Right lung (tissue), 10 donors: ENCODE measurements around the gene LHX8. TPM values are rescaled to one million over a fixed set of nuclear protein-coding genes. Genes with fewer than 3 reads are reported as not detected.
"Not testable (repeated sequence)": the region's sequence is repeated elsewhere in the genome, so short reads cannot be mapped to it uniquely, and the experiment has no call there.

ENCODE experiments used
- DNase-seq, 2 donors: peaks; one replicate each; pipeline ENCODE4 v3.0.0-alpha.2; 2013
- long read RNA-seq, 8 donors: transcript quantifications; one replicate each; lab custom pipeline, GENCODE V29; 2026
- polyA plus RNA-seq, 5 donors: library from polyadenylated mRNA; unstranded; fragments of 120-200 nt; gene quantifications; one replicate each; pipeline versions ENCODE4 v1.2.1 to v1.2.3, GENCODE V29; 2013; ENCODE audit warnings: inconsistent platforms in 1 of 5, low replicate concordance in 1 of 5; ENCODE audit not compliant: insufficient read length in 5 of 5, insufficient read depth in 1 of 5

LHX8 gene
- not detected for polyA plus RNA-seq
- long read RNA-seq, donor 1 = 0 reads
- long read RNA-seq, donor 2 = 0 reads
- long read RNA-seq, donor 3 = 0 reads
- long read RNA-seq, donor 4, partial matches to known transcripts = 0 of 1 reads
- long read RNA-seq, donor 4, other reads (novel, unspliced or antisense) = 0 of 1 reads
- long read RNA-seq, donor 5 = 0 reads
- long read RNA-seq, donor 6 = 0 reads
- long read RNA-seq, donor 7 = 0 reads
- long read RNA-seq, donor 8, partial matches to known transcripts = 0 of 1 reads
- long read RNA-seq, donor 8, other reads (novel, unspliced or antisense) = 0 of 1 reads

DNA sequence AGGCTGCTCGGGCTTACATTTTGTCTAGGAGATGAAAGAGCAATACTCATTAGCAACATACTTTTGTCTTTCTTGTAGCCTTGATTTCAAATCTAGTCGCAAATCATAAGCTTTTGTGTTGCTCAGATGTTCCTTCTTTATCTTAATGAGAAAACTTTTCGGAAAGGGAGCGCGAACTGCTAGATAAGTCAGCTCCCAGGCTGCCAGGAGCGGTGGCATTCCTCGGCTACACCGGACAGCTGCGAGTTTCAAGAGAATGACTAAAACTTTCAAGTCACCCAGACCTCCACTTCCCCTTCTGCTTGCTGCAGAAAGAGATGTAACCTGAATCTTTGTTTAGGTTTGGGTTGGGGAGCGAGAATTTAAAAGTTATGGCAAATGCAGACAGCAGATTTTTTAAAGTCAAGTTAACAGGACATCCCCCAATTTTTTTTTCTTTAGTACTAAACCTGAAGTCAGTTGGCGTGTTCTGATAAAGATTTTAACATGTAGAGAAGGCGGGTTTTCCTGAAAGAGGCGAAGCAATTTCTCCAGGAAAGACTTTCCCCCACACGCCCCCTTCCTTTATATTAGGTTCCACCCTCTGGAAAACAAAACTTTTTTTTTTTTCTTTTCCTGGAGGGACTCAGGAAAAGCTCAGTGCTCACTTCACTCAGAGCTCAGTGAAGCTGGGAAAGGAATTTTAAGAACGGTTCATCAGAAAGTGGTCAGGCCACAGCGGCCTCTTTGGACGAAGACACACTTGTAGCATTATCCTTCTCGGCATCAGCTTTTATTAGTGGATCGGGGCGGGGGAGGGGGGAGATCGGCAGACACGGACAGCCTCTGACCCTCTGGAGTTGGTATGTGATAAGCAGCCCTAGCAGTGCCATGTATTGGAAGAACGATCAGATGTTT, at the start of gene LHX8:
Gene LHX8 (plus strand): TSS at position 639 of the 897 bp plus-strand sequence. CDS start 2,227 bp downstream, outside the sequence.
- DNase-seq = no peak

DNA sequence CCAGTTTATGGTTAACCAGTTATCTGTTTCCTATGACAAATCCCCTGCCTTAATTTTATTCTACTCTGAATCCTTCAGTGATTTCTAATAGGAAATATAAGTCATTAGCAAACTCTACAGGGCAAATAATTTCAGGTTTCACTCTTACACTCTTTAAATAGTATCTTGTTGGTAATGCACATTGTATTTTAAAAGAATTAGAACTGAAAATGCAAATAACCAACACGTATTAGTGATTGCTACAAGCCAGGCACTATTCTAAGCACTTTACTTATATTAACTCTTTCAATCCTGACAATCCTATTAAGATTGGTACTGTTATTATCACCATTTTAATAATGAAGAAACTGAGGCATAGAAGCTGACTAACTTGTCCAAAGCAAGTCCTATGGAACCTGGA, 48.3 kb upstream of the LHX8 start:
- no peak for DNase-seq

DNA sequence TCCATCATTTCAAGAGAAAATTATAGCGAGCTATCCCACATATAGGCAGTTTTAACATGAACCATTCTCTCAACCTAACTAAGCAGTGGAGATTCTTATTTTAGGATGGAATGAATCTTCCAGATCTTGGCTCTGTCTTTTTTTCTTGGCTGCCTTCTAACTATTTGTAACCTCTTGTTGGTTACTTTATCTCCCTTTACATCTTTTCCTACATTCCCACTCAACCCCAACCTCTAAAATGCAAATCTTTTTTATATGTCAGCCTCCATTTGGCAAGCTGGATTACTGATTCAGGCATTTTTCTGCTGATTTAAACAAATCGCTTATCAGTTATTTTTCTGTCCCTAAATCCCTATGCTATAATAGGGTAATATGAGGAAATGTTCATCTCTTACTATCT, 46.9 kb upstream of the LHX8 start:
- no peak for DNase-seq

DNA sequence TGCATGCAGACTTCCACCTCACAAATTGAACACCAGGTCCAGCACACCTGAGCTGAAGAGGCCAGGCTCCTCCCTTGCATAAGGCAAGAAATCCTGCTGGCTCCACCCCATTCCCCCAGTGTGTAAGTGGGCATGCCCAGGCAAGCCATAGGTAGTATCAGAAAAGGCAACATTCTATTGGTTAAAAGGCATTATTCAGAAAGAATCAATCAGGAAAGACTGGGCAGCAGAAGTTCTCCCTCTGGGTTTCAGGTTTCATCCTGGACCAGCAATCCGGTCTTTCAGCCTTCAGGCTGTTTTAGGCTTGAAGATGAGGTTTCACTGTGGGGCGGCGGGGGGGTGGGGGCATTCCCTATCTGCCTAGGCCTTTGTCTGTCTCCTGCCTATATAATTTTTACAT, 42.0 kb upstream of the LHX8 start:
- DNase-seq = no peak

DNA sequence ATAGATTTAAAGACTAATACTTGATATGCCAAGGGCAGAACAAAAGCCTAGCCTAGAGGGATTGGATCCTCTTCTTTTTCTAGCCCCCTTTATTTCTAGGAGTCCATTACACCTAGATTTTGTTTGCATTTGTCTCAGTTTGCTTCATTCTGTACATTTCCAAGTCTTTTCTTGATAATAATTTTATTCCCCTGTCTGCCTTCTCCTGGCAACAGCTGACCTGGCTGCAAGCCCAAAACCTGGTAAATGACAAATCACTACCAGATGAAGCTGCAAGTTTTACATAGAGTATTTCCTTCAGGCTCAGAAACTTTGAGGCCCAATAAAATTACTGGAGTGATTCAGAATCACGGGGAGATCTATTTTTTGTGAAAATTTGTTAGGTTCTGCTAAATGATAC, 36.5 kb upstream of the LHX8 start:
- DNase-seq = no peak

DNA sequence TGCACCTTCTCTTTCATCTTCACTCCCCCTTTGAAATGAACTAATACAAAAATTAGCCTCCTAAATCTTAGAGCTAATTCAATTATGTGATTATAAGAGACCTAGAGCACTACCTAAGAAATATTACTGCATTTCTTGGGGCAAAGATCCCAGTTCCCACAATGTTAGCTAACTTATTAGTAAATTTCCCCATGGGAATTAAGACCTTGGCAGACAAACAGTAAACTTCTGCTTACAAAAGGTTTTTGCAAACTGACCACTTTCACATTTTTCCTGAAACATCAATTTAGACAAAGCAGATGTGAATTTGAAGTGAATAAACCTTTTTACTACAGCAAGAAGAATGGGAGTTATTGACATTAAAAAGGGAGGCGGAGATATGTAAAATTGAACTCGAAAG, 34.6 kb upstream of the LHX8 start:
- no peak for DNase-seq

DNA sequence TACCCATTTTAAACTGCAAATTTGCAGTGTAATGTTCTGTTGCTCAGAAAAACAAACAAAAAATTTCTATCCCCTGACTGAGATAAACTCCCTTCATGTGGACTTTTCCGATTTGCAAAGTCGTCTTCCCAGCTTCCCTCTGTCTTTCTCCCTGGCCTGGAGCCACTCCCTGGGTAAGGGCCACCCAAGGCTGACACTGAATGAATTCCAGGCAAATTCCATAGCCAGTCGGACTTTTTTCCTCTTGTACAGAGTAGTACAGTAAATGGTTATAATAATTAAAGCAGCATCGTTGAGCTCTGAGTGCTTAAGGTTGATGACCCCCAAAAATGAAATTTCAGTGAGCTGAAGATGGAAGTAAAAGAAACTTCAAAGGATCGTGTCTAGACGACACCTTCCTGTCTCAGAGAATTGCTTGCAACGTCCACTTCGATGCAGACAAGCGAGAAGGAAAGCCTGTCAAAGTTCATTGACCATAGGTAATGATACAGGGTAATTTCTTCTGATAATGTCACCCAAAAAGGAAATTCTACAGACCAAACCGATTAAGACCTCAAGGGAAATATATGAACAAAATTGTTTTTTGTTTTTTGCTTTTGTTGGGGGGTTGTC, 33.6 kb upstream of the LHX8 start:
- DNase-seq = no peak

DNA sequence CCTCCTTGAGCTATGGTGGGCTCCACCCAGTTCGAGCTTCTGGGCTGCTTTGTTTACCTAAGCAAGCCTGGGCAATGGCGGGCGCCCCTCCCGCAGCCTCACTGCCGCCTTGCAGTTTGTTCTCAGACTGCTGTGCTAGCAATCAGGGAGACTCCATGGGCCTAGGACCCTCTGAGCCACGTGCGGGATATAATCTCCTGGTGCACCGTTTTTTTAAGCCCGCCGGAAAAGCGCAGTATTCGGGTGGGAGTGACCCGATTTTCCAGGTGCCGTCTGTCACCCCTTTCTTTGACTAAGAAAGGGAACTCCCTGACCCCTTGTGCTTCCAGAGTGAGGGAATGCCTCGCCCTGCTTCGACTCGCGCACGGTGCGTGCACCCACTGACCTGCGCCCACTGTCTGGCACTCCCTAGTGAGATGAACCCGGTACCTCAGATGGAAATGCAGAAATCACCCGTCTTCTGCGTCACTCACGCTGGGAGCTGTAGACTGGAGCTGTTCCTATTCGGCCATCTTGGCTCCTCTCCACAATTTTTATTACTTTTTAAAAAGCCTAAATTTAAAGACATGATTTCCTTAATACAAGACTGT, 21.7 kb upstream of the LHX8 start:
- DNase-seq = not testable (repeated sequence)

DNA sequence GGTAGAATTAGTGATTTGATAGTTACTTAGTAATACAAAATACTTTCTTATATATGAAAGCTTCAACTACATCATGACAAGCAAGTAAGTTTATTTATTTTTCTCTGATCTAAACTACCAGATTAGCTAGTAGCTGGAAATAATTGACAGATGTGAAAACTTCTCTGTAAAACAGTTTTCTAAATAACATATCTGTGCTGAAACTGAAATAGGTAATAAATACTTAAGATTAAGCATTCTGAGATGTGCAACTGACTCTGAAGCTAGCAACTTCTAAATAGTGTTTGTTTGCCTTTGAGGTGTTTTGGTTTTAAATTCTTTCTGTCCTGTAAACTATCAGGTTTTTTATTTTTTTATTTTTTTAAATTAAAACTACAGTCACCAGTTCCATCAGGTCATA, 18.5 kb upstream of the LHX8 start:
- DNase-seq = no peak

DNA sequence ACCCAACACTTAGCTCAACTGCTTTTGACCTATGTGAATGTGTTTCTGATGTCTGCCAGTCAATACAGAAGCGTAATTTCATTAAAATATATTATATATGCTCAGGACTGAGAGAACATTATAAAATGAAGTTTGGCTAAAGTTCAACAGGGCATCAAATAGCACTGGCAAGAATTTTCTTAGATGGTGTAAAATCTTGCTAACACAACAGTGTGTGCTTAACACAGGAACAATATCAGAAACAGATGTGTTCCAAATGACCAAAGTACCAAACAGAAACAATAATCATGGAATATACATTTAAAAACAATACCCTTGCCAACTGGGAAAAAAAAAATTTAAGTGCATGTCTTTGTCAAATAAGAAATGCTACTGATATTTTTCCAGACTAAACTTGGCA, 10.4 kb upstream of the LHX8 start:
- DNase-seq = no peak

DNA sequence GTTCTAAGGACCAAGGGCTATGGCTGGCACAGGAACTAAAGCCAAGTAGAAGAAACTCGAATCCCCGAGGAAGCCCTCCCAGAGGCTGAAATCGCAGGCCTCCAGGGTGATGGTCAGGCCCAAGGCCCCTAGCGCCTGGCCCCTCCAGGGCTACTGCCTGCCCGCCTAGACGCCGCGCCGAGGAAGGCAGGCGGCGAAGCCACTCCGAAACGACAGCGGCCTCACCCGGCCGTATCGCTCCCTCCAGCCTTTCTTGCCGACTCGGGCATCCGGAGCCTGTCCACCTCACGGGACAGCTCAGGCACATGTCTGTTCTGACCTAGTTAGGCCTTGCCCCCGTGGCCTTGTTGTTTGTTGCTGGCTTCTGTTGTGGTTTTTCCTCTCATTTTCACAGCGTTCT, 9.7 kb upstream of the LHX8 start:
- DNase-seq = no peak

DNA sequence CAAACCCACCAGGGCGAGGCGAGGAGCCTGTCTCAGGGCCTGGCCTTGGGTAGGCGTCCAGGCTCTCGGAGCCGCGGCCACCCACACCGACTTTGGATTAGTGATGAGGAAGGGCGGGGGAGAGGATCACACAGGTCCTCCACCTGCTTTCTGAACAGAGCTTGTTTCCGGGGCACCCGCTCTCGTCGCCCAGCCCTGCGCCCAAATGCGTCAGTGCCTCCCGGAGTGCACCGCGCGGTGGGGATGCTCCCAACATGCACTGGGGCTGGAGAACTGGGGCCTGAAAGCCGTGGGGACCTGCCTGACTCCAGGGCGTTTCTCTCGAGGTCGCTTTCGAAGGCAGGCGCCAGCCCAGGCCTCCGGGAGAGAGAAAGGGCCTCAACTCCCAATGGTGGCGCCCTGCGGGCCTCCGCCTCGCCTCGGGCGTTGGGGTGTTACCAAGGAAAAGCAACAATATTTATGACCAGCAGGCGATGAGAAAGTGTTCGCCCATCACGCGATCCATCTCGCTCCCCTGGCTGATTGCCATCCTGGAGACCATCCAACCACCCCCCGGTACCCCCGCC, 8.9 kb upstream of the LHX8 start:
- DNase-seq = no peak

DNA sequence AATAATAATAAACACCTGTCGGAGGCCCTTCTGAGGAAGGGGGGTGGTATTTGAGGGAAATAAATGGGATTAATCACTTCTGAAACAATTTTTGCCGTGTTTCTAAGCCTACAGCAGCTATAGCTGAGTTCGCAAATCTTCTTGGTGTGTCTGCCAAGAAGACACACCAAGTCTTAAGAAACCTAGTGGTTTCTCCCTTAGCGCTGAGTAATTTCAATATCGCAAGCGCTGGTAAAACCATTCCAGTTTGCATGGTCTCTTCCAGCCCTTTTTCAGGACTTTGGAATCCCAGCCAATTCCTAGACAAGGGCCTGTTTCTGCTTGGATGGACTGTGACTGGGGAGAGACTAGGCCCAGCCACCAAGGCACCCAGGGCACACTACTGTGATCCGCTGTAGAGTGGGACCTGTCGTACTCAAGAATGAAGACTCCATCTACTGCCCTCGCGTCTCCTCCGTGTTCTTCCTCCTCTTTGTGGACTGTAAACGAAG, 7.5 kb upstream of the LHX8 start:
- no peak for DNase-seq

DNA sequence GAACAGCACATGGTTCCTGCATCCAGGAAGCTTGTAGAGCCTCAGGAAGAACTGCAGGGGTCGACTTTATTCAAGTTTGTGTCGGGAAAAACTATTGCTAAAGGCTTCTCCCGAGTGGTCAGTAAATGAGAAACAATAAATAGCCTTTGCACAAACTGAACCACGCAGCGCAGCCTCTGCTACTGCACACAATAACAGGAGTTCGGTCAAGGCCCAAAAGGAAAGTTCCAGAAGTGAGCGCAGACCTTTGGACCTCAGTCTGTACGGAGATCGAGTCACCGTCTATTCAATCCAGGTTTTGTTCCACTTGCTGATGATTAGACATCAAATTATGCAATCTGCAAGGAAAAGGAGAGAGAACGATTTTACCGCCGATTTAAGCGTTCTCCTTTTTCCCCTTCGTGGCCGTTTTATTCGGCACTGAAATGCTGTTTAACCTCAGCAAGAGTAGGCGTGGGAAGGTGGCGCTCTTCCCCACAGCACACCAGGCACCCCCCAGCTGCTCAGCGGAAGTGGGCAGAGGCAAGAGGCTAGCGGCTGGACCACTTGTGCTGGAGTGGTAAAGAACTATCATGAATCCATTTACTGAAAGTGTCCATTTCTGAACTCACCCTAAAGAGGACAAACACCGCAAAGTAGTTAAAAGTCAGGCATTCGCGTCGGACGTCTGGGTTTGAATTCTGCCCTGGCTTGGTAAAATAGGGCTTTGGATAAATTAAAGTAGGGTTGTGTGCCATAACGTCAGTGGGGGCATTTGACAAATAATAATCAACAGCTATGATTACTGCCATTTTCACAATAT, 6.1 kb upstream of the LHX8 start:
- DNase-seq = no peak

DNA sequence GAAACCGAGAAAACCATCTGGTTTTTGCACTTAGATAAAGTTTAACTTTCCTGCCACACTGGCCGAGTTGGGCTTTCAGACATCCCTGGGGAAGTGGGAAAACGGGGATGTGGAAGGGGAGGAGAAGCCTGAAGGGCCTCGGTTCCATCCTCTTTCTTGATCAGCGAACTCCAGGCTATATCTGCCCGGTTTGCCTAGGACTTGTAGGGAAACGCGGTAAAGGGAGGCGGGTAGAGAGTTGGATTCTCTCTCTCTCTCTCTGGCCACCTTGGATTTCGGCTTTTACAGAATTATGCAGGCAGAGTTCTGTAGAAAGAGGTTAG, 4.6 kb upstream of the LHX8 start:
- DNase-seq = no peak

DNA sequence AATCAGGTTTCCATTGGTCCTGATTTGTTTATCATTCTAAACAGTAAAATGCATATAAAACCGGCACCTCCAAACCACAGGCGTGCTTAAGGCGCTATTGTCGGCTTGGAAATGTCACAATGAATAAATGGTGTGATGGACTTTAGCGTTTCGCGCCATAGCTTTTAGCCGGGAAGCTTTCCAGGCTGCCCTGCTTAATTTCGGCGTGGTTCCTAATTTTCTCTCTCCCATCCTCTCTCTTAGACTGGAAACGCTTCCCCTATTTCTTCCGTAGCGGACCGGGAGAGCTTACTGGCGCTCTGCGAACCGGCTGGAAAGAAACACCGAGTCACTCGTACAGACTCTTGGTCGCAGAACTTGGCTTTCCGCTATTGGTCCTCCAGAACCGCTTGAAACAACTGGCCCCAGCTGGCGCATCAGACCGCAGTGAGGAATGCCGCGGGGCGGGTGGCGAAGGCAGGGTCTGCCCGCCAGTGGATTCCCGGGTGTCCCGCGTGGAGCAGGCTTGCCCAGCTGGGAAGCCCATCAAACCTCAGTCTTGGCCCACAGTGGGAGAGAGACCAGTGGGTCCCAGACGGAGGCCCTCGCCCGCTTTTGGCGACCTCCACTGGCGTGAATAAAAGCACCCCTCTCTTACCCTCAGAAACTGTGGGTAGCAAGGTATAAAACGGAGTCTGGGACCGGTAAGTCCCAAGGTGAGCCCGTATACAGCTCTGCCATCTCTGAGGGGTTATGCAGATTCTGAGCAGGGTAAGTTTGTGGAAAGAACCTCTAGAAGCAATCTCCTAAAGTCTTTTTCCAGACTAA, 4.0 kb upstream of the LHX8 start:
- DNase-seq = no peak

DNA sequence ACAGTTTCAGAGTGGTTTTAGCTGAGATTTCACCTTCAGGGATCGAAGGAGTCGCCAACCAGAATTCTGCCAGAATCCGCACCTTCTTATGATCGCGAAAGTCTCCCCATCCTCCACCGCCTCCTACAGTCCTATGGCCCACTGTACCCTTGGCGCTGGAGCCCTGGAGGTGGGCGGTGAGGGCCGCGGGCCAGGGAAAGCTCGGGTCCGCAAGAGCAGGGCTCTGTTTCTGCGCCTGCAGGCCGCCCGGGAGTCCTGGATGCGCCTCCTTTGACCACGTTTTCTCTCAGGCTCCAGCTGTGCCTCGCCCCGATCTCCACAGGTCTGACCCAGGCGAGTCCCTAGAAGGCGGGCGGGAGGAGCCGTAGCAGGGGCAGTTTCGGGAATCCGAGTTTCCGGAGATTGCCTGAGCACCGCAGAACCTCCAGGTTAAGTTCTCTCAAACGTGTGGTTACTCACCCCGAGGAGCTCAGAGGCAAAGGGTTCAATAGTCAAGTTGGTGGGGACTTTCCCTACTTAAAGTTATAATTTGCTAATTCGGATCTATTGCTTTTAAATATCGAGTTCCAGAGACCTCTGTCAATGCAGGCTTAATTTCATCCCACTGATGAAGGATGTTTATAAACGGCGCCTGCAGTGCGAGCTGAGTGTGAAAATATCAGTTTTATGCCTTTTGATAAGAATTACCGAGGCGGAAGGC, 3.2 kb upstream of the LHX8 start:
- no peak for DNase-seq

DNA sequence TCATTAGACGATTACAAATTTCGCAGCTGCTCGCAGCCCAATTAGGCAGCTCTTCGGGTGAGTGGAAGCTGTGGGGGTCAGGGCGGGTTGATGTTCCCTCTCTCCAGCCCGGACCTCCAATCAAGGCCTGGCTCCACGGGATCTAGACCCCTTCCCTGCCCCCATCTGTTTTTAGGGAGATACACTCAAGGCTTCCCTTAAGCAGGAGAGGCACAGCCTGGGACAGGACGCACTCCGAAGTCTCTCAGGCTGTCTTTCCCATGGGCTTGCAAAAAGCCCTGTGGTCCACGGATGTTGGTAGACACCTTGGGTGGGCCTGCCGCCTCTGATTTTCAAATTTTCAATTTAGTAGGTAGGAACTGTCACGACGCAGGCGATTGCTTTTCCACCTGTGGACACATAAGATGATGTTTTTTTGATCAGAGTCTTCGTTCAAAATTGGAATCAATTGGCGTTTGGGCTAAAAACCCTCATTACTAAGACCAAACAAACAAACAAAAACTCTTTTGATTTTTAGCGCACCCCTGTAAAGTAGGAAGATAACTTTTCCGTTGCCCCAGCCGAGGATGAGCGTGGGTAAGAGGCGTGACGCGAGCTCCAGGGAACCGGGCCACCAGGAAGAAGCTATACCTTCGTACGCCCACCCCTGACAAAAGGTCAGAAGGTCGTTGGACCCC, 2.5 kb upstream of the LHX8 start:
- no peak for DNase-seq

DNA sequence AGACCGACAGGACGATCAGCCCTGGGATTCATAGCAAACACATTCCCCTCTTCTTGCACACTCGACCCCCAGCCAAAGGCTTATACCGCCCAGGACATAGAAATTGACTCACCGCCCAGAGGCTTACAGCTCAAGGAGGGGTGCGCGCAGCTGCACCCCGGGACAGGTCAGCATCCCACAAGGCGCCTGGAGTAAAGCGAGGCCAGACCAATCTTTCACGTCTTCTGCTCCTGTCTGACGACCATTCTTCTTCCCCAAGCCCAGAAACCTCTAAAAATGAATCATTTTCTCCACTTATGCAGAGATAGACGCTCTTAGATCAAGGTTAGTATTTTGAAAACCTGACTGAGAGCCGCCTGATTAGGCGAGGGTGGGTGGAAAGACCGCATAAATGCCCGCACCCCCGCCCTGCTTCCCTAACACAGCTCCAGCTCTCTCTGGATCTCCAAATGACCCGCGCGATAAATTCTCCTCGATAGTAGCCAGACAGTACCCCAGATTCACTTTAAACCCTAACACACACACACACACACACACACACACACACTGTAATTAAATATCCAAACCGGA, 1.9 kb upstream of the LHX8 start:
- DNase-seq = no peak
